GM23338 (cell line): ENCODE measurements around the gene SLFN5.
"Not testable (repeated sequence)": the region's sequence is repeated elsewhere in the genome, so short reads cannot be mapped to it uniquely, and the experiment has no call there.

Experiments
- EZH2phosphoT487 ChIP-seq: fragments of 200-600 bp; sonication (generic); IDR thresholded peaks from one replicate; pipeline ENCODE4 v1.8.1; 2018; ENCODE audit warnings: antibody characterized with exemption; ENCODE audit not compliant: unreplicated experiment
- POLR2AphosphoS5 ChIP-seq: IDR thresholded peaks from 2 replicates; pipeline ENCODE4 v1.6.1; 2016; ENCODE audit warnings: antibody characterized with exemption, low read depth
- TF ChIP-seq, protein P1 (sequence below), 2 experiments: fragments of 200-600 bp in 1 of 2; sonication (generic) in 1 of 2; conservative IDR thresholded peaks; 2 replicates each; pipeline versions ENCODE4 v1.5.1 to v1.6.1; 2016 to 2017; ENCODE audit warnings: antibody characterized with exemption in 2 of 2, low read depth in 2 of 2, mild to moderate bottlenecking in 2 of 2, moderate library complexity in 1 of 2

DNA sequence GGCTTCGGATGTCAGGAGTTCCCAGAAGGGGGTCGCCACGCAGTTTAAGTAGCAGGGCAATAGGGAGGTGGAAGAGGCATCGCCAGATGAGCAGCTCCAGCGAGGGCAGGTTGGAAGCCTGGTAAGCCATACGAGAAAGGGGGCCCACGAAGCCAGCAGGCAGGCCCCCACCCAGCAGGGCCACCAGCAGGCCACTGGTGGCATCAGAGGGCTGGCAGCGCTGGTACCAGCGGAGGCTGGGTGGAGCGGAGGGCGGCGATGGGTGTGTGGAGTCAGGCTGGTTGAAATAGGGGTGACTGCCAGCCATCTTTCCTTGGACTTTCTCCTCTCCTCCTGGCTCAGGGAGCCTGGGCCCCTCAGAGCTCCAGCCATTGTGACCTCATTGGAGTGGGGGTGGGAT lies 48.9 kb upstream of the SLFN5 start, which contains the start of gene SLC35G3:
- TF ChIP-seq, protein P1, sequence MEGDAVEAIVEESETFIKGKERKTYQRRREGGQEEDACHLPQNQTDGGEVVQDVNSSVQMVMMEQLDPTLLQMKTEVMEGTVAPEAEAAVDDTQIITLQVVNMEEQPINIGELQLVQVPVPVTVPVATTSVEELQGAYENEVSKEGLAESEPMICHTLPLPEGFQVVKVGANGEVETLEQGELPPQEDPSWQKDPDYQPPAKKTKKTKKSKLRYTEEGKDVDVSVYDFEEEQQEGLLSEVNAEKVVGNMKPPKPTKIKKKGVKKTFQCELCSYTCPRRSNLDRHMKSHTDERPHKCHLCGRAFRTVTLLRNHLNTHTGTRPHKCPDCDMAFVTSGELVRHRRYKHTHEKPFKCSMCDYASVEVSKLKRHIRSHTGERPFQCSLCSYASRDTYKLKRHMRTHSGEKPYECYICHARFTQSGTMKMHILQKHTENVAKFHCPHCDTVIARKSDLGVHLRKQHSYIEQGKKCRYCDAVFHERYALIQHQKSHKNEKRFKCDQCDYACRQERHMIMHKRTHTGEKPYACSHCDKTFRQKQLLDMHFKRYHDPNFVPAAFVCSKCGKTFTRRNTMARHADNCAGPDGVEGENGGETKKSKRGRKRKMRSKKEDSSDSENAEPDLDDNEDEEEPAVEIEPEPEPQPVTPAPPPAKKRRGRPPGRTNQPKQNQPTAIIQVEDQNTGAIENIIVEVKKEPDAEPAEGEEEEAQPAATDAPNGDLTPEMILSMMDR (conservative IDR thresholded peaks at IDR 0.05; ENCODE audit: low read depth in 2 of 2): not testable (repeated sequence)
- TF ChIP-seq EZH2phosphoT487, POLR2AphosphoS5: not testable (repeated sequence)
